Stimulated activated CD4-positive, alpha-beta T cell treated with anti-CD3 and anti-CD28 coated beads, Interleukin-4, amount 100 ng/mL, for 48 hours (primary cell): ENCODE results near the gene FARS2.

Source experiments
- DNase-seq, 2 donors: peaks; one replicate each; pipeline ENCODE4 v3.0.0-alpha.2; 2020; ENCODE audit warnings: low read depth in 2 of 2

Gene FARS2

GRCh38 chr6:5325173-5325572 lies 63.9 kb downstream of the FARS2 start:
- DNase-seq: no peak

GRCh38 chr6:5326022-5326641 lies 64.8 kb downstream of the FARS2 start:
- no peak for DNase-seq

DNA sequence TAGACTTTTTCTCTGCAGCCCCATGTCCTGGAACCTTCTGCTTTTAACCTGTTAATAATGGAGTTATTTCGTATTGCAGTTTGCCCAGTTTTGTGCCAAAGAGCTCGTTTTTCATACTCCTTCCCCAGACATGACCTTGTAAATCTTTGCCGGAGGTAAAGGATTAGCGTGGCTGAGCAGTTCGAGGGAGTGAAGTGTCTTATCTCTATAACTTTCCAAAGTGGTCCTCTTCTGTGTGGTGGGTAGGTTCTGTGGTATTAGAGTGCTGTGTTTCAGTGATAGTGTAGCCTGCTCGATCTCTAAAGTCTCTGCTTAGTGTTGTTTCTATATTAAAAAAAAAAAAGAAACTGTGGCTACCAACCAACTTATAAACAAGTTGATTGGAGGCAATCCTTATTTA lies 67.5 kb downstream of the FARS2 start:
- no peak for DNase-seq

- no peak for DNase-seq
These were observed 70.6 kb downstream of the FARS2 start for GRCh38 chr6:5331845-5332442.

DNA sequence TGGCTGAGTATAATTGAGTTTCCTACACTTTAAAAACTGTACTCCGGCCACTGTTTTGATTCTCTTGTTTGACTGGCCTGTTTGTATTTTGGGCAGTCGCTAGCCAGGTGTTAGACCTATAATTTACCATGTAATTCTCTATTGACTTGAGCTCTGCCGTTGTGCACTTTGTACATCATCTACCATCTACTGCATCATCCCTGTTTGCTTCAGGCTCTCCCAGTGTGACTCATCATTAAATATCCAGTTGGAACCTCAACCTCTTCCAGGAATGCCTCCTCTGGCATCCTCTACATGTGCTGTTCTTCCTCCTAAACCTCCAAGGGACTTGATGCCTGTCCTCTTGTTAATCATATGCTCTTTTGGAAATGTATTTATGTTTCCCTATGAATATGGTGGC lies 72.3 kb downstream of the FARS2 start:
- no peak for DNase-seq

DNA sequence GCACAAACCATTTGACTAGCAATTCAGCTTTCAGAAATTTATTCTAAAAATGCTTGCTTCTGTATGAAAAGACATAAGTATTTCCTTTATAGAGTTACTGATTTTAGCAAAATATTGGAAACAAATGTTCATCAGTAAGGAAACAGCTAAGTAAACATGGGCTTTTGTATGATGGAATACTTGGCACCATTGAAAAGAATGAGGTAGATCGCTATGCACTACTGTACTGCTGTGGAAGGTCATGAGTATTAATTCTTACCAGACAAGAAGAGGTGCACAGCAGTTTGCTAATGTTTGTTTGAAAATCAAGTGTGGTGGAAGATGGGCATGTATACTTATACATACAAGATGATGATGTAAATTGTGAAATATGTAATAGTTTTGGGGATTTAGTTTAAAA lies 73.0 kb downstream of the FARS2 start:
- no peak for DNase-seq

DNA sequence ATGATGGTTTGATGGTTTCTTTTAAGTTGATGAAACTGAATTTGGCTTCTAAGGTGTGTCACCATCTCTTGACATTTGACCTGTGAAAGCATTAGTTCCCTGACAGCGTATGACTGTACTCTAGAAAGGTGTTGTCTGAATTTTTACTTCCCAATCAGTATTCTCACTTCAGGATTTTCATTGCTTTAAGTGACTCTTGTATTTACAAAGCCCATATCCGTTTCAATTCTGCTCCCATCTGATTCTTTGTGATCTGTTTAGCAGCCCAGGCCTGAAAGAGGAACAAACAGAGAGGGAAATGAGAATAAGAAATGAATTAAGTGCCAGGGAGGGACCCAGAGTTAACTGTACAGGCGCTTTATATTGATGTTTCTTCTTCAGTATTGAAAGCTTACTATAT lies 73.7 kb downstream of the FARS2 start:
- no peak for DNase-seq

DNA sequence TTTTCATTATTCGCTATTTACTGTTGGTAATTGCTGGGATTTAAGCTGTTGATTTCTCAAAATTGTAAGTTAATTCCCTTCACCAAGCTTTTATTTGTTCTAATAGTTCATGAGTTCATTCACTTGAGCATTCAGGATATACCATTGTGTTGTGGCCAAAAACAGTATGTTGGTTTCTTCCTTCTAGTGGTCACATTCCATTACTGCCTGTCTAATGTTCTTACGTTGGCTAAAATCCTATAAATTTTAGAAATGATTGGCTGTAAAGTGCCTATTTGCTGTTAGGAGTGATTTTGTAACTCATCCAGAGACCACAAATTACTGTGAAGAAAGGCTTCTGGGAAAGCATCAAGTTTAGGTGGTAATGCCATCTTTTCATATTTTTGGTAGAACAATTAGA lies 76.3 kb downstream of the FARS2 start:
- DNase-seq: no peak

- no peak for DNase-seq
These were observed 77.1 kb downstream of the FARS2 start for GRCh38 chr6:5338177-5338960.

DNA sequence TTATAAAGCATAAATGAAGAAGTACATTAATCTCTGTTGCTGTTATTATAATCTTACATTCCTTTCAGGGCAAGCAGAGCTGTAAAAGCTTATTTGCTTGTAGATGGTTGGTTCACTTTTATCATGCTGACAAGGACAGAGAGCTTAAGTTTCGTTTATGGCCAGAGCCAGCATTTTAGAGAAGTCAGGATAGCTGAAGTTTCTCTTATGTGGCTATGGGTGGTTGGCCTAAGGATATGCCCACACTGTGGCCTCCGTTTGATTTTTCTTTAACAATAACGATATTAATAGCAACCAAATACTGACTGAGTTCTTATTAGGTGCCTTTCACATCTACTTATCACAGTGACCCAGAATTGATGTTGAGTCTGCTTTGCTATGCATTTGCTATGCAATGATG lies 78.5 kb downstream of the FARS2 start:
- no peak for DNase-seq

DNA sequence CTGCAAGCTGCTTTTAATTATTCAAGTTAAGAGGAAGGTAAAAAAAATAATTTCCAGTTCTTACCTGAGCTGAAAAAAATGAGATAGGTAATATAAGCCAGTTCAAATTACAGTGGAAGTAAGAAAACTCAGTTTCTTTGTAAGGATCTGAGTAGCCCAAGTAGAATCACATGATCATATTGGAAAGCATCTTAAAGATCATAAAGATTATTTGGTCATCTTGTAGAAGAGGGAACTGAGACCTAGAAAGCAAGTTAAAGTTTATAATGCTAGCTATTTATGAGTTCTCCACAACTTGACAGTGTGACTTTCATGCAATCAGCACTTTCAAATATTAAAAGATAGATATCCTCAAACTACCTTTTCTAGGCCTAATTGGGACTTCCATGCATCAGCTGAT lies 80.5 kb downstream of the FARS2 start:
- no peak for DNase-seq

DNA sequence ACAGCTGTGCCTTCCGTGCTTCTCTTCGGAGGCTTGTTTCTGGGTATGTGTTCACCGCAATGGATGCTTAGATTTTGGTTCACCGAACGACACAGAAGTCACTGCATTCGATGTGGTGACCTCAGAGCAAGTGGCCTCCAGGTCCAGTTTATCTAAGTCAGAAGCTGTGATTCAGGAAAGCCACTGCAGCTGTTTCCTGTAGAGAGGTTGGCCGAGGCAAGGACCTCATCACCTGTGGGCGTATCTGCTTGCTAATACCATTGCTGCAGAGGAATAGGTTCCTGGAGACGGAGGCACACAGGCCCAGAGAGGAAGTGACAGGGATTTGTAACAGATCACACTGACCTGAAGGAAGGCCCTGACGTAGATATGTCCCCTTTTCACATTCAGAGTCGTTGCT lies 82.7 kb downstream of the FARS2 start:
- DNase-seq: no peak

DNA sequence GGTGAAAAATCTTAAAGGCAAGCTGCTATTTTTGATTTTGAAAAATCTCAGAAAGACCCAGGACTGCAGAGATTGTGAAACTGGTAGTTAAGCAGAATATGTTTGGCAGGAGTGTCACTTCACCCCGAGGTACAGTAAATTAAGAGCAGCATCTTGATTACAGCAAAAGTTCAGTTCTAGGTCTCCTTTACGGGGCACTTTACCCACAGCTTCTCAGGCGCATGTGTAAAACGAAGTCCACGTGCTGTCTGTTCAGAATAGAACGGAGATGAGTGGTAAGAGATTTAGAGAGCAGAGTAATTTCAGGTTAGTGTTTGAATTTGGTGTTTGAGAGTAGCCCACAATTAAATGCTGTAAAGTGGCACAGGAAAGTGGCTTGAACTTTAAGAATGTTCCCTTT lies 84.0 kb downstream of the FARS2 start:
- no peak for DNase-seq

GRCh38 chr6:5351552-5352210 lies 90.4 kb downstream of the FARS2 start:
- DNase-seq: no peak

DNA sequence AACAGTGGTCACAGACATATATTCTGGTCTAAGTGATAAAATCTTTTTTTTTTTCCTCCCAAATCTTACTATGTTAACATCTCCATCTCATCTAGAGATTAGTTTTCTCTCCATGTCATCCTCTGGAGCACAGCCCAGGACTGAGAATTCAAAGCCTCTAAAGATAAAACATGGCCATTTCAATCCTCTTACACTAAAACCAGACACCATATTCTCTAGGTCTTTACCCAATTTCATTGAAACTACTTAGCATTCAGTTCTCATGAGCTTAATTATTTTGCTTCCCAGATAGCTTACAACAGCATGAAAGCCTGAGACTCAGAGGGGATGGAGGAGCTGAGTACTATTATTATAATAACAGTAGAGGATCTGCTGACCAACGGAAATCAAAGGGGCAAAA lies 92.7 kb downstream of the FARS2 start:
- no peak for DNase-seq

DNA sequence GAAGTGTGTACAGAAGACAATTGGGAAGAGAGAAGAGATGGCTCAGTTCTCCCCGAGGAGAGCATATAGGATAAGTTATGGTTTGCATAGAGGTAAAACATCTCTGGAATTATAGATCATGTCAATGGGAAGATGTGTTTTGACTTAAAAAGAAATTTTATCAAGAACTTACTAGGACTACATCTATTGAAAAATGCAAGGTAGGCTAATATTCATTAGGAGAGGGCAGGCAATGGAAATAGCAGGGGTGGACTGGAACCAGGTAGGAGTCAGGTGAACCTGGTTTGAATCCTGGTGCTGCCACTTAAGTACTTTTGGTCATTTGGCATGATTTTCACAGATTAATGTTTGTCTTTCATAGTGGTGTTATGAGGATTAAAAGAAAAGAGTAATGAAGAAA lies 96.2 kb downstream of the FARS2 start:
- no peak for DNase-seq

- no peak for DNase-seq
These were observed 98.1 kb downstream of the FARS2 start for GRCh38 chr6:5359417-5359816.

- DNase-seq: no peak
These were observed 100.1 kb downstream of the FARS2 start for GRCh38 chr6:5361396-5361795.

DNA sequence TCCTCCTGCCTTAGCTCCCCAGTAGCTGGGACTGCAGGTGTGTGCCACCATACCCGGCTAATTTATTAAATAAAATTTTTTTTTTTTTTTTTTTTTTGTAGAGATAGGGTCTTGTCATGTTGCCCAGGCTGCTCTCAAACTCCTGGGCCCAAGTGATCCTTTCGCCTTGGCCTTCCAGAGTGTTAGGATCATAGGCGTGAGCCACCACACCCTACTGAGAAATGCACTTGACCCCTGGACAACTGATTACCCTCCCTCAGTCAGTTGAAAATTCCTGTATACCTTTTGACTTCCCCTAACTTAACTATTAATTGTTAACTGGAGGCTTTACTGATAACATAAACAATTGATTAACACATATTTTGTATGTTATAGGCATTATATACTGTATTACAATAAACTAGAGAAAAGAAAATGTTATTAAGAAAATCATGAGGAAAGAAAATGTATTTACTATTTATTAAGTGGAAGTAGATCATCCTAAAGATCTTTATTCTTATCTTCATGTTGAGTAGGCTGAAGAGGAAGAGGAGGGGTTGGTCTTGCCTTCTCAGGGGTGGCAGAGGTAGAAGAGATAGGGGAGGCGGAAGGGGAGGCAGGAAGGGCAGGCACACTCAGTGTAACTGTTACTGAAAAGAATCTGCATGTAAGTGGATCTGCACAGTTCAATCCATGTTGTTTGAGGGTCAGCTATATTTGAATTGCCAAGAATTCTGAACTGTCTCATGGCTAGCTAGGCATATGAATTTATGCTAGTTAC lies 104.3 kb downstream of the FARS2 start:
- DNase-seq: no peak

GRCh38 chr6:5366941-5367340 lies 105.6 kb downstream of the FARS2 start:
- no peak for DNase-seq

- DNase-seq: no peak
These were observed 106.2 kb downstream of the FARS2 start for GRCh38 chr6:5367510-5367909.

GRCh38 chr6:5373430-5373829 lies 112.1 kb downstream of the FARS2 start:
- no peak for DNase-seq
